Stimulated activated CD8-positive, alpha-beta memory T cell treated with anti-CD3 and anti-CD28 coated beads, Interleukin-7, amount 100 ng/mL, for 48 hours (primary cell): Measurements from ENCODE around the gene ERN1.

Experiments
- DNase-seq, 2 donors: peaks; one replicate each; pipeline ENCODE4 v3.0.0-alpha.2; 2020; ENCODE audit warnings: low read depth in 1 of 2; ENCODE audit errors: extremely low read depth in 1 of 2

Gene ERN1

DNA sequence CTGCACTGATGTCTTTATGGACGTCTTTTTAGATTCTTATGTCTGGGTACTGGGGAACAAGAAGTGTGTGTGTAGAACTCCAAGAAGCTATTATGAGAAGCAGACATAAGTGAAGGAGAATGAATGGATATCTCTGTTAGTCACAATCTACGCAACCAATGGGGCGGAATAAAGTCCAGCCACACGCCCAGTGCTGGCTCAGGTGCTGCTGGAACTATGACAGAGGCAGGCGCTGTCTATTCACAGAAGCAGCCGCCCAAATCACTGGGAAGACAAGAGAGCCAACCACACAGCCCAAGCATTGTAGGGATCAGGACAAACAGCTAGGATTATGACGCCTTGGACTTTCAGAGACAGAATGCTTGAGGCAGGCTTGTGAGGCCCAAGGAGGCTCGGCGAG, 65.6 kb downstream of the ERN1 start:
- no peak for DNase-seq

DNA sequence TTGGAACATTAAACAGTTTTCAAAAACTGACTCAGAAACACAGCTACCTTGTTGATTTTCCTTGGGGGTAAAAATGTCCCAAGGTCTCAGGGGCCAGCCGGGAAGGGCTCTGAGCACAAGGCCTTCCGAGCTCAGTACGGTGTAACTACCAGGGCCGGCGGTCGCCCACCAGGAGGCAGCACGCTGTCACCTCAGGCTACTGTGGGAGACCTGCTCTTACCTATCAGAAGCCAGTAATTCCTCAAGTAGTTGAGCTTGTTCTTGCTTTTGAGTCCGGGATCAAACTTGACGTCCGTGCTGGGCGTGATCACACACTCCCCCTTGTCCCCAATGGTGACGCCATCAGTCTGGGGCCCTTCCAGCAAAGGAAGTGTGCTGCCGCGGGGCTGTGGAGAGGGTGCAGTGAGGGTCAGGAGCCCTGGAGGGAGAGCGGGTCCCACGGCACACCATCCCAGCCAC, 66.1 kb downstream of the ERN1 start:
- DNase-seq, result no peak

DNA sequence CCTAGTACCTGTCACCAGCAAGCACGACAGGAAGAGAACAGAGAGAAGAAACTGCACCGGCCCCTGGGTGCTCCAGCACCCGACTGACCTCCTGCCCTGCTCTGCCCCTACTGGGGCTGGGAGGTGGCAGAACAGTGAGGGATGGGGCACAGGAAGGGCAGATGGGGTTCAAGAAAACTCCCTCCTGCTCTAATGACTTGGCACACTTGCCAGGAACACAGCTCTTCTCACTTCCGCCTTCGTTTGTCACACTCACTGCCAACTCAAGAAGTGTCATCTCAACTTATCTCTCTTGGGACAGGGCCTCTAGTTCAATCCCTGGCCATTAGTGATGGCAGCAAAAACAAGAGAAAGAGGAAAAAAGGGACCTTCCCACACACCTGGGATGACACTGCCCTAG, 66.9 kb downstream of the ERN1 start:
- DNase-seq, result no peak

GRCh38 chr17:64061178-64061898, 68.6 kb downstream of the ERN1 start:
- DNase-seq, result peak in 1 of 2 donors; percentile 43

- no peak for DNase-seq
These were observed 69.6 kb downstream of the ERN1 start for GRCh38 chr17:64060331-64060730.

DNA sequence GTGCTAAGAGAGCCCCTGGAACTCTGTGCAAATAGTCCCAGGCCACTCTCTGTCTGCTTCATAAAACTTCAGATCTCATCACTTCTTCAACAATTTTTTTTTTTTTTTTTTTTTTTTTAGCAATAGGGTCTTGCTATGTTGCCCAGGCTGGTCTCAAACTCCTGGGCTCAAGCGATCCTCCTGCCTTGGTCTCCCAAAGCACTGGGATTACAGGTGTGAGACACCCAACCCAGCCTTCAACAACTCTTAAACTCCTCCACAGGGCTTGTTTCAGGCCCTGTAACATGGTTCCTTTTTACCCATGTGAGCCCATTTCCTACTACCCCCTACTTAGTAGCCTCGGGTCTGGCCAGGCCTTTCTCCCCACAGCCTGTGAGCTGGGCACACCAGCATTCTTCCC, 70.2 kb downstream of the ERN1 start:
- no peak for DNase-seq

DNA sequence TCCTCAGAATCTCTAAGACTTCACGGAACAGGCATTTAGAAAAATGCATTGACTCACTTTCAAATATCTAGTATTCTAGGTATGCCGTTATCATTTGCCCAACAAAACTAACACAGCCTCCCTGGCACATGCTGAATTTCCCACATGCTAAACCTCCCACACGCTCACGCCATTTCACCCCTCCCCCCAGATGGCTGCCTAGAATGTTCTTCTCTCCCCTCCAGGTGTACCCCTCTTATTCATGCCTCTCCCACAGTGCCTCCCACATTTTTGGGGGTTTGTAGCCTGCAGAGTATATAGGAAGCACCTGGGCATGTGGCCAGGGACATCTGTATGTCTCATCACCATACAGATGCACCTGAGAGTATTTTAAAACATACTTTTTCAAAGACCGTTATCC, 71.3 kb downstream of the ERN1 start:
- DNase-seq, result no peak

GRCh38 chr17:64057701-64058263, 72.2 kb downstream of the ERN1 start:
- DNase-seq, result no peak

DNA sequence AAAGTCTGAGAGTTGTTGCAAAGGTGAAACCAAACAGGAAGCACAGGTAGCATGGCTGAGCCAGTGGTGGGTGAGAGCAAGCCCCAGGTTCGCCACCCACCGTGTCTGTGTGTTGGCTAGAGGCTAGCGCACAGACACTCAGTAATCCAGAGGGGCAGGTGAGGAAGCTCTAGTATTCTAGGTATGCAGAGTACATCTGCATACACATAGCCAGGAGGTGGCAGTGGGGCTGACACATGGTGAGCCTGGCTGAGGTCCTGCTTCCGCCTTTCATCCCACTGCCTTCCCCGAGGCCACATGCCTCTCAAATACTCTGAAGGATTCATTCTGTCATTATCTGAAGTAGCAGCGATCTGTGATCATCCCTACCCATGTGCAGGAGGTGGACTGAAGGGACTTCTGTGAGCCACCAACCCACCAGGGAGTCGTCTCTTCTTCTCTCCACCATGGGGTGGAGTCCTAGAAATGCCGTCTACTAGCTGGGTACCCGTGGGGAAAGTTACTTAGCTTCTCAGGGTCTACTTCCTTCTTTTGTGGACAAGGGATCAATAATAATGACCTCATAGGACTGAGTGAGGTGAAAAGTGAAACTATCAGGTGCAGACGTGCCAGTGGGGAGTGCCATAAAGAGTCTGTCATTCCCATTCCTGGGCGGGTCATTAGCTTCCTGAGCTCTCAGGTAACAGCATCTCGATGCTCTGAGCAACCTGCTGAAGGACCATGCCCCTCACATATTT, 73.5 kb downstream of the ERN1 start:
- DNase-seq, result no peak

DNA sequence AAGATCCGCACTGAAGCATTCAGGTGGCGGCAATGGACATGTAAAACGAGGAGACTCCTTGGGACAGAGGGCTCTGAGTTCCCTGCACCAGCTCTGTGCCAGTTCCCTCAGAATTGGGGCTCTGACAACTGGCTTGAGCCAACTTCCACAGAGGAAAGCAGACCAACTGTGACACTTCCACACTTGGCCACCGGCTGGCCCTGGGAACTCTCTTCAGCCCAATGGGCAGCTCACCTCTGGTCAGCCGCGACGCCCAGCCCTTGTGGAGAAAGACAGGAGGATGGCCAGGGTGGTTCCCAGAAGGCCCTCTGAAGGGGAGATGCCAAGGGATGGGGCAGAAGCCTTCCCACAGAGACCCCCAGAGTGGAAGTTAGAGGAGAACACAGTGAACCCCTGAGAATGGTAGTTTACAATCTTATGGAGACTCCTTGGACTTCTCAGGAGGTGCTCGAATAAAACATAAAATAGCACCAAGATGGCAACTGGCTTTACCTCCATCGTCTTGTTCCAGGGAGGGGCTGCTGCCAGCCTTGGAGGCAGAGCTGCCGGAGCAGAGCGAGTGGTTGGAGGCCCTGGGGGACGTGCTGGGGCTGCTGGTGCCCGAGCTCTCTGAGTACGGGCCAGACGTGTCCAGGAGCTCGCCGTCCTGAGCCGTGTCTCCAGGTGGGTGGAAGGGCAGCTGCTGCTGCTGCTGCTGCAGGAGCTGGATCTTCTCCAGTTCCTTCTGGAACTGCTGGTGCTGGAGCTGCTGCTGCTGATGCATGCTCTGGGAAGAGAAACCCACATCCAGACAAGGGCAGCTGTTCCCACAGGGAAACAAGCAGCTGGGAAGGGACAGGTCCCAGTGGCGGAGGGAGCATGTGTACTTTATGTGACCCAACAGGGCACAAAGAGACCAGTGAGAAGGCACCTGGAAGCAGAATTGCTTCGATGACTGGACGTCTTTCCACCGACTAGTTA, 74.5 kb downstream of the ERN1 start:
- no peak for DNase-seq

DNA sequence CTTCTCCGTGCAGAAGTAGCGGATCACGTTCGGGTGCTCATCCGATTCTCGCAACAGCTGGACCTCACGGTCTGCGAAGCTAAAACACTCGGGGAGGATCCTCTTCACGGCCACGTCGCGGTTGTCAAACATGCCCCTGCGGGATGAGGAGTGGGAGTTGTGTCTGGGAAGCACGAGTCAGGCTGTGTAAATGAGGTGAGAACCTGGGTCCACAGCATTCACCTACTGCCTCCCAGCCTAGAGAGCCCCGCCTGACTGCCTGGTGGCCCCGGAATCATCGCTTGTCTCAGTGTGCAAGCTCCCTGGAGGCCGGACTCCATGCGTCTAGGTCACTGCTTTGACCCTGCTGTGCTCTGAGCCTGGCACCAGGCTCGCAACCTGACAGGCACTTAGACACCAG, 75.6 kb downstream of the ERN1 start:
- DNase-seq, result no peak

GRCh38 chr17:64053101-64053500, 76.8 kb downstream of the ERN1 start:
- DNase-seq, result no peak

GRCh38 chr17:64051153-64051552, 78.8 kb downstream of the ERN1 start:
- DNase-seq, result no peak

DNA sequence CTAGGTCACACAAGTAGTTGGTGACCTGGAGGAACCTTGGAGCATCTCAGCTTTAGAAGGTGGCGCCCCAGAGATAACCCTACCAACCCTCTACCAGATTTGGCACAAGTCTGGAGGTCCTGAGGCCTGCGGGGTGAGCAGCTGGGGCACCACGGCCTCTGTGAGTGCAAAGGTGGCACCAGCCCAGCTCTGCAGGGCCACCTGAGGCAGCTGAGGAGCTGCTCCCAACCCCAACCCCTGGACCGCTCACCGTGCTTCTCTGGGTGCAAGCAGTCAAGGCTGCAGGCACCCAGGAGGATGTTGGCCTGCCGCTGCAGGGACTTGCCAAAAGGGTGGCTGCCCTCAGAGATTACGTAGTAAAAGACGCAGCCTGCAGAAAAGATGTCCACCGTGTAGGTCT, 81.1 kb downstream of the ERN1 start:
- DNase-seq, result no peak

DNA sequence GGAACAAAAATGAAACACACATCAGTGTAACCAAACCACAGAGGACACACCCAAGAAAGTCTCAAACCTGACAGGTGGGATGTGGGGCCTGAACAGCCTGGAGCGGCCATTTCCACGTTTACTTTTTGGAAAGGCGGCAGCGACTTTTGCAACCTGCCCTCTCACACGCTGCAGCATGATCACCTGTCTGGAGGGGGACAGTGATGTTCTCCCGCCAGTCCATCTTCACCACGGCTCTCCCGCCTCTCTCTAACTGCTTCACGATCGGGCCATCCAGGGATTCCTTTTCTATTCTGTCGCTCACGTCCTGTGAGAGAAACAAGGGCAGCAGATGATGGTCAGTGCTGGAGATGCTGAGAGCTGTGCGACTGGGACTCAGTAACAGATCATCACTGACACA, 84.8 kb downstream of the ERN1 start:
- no peak for DNase-seq

GRCh38 chr17:64042700-64043485, 87.1 kb downstream of the ERN1 start:
- DNase-seq, result no peak

DNA sequence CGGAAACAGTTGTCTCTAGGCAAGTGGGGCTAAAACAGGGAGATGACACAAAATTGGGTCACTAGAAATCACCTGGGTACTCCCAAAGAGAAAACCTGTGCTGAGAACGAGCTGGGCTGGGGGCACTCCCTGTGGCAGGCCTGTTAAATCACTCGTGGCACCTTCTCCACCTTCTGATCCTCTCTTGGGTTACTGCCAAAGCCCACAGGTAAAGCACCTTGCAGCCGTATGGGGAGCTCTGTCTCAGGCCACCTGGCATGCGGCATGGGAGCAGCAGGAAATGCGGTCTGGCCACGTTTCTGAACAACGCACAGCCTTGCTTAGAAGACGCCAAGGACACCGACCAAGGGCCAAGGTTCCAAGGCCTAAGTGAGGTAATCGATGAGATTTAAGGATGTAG, 88.0 kb downstream of the ERN1 start:
- no peak for DNase-seq

- no peak for DNase-seq
These were observed 89.7 kb downstream of the ERN1 start for GRCh38 chr17:64040206-64040605.

DNA sequence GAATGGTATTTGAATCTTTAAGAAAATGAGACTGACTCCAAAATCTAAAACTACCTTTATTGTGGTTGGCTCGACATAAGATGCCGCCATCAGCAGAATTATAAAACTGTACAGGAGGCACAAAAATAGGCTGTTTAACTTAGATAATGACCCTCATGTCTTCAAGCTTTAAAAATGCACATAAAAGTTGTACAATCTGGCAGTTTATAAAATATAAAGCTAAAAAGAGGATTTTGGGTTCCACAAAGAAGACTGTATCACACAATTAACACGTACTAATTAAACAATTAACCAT, 90.9 kb downstream of the ERN1 start:
- no peak for DNase-seq

DNA sequence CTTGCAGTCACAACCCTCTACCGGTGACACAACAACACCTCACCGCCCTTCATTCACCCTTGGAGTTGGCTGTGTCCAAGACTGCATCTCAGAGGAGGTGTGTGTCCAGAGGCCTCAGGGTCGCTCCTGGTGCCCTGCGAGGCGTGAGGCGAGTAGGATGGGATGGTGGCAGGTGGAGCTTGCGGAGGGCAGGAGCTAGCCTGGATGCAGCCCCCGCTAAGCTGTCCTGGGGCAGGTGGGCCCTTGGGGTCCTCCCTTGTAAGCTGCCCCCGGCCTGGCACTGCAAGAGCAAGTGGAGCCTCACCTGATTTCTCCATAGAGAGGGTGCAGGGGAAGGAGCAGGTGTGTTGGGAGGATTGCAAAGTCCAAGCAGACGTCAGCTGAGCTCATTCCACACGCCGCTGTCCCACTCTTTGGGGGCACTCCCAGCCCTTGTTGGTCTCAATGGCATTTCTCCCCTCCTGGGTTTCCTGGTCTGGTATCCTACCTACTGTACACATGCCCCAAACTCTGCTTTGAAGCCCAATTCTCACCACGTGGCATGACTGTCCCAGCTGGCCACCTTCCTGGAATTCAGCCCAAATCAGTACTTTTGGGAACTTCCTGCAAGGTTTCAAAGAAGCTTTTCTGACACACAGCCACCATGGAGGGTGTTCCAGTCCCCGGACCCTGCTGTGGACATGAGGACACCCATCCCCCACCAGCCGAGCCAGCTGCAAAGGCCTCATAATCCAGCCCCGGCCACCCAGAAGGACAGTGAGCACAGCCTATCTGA, 91.4 kb downstream of the ERN1 start:
- DNase-seq, result no peak
